HUES6 (cell line): ENCODE measurements around the gene GPER1.

Experiments used
- H3K27ac ChIP-seq: 2 replicates; pipeline ENCODE4 v1.7.0; 2013; ENCODE audit warnings: low read depth, mild to moderate bottlenecking, low read length, inconsistent platforms
- H3K27me3 ChIP-seq: 2 replicates; pipeline ENCODE4 v1.6.1; 2013; ENCODE audit warnings: low read length; ENCODE audit not compliant: control insufficient read depth, insufficient read depth
- H3K36me3 ChIP-seq: 2 replicates; pipeline ENCODE4 v1.6.1; 2013; ENCODE audit warnings: low read length; ENCODE audit not compliant: control insufficient read depth, insufficient read depth
- H3K4me1 ChIP-seq: 2 replicates; pipeline ENCODE4 v1.6.1; 2013; ENCODE audit warnings: low read length; ENCODE audit not compliant: control insufficient read depth, insufficient read depth
- H3K4me3 ChIP-seq: 2 replicates; pipeline ENCODE4 v1.5.1; 2013; ENCODE audit warnings: low read depth, low read length
- H3K9ac ChIP-seq: one replicate; pipeline ENCODE4 v1.6.1; 2013; ENCODE audit warnings: mild to moderate bottlenecking, low read length
- H3K9me3 ChIP-seq: 2 replicates; pipeline ENCODE4 v1.6.1; 2013; ENCODE audit warnings: low read depth, low read length; ENCODE audit not compliant: control insufficient read depth, insufficient read depth

GPER1 gene

DNA sequence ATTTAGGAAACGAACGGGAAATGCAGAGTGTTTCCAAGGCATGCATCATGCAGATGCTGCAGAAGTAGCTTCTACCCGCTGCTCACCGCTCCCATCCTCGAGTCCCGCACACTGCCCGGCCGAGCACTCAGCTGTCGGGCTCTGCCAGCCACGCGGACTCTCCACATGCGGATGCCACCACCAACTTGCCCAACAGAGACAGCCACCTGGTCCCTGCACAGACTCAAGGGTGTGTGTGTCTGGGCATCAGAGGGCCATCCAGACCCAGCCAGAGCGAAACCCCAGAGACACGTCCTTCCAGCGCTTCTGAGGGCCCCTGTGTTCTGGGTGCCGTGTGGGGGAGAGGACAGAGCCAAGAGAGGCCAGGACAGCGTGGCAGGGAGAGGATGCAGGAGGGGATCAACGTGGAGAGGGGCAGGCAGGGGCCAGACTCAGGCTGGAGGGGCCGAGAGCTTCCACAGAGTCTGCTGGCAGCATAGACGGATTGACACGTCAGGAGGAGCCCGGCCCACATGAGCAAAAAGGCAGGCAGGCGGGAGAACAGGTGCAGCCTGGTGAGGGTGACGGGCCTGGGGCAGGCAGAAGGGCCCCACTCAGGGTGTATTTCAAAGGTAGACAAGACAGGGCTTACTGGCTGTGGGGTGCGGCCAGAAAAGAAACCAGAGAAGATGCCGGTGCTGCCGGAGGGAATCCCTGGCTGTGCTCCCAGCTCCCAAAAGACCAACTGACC is 18.3 kb downstream of the GPER1 start:
- no peaks in the 10 kb centered on the region; the same call in 1 of the 2 replicates for H3K36me3 ChIP-seq
- H3K4me3 ChIP-seq, result no peak overlapping the region
- no peak overlapping the region for H3K27ac ChIP-seq
- no peaks in the 10 kb centered on the region for H3K4me1 ChIP-seq
- no peaks in the 10 kb centered on the region for H3K27me3 ChIP-seq
- H3K9me3 ChIP-seq, result no peaks in the 10 kb centered on the region
- no peak overlapping the region for H3K9ac ChIP-seq

DNA sequence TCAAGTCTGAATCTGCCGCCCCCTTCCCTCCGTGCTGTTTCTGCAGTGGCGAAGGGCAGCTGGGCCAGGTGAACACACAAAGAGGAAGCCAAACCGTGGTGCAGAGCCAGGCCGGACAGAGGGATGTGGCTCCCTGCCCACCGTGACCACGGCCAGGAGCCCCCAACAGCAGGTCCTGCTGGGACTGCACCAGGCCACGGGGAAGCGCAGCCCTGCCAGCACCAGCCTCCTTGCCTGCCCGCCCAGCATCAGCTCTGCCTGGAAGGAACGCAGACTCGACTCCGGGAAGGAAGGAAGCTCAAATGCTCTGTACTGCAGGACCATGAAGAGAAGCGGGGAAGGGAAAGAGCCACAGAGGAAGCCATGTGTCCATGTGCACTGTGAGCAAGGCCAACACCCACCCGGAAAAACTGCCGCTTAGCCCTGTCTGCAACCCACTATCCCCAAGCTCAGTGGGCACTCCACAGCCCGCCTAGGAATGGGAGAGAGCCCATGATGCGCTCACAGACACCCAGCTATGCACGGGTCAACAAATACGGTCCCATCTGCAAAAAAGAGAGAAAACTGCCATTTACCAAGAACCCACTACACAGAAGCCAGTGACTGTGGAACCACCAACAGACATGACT is 19.0 kb downstream of the GPER1 start:
- no peak overlapping the region for H3K27ac ChIP-seq
- no peak overlapping the region for H3K9ac ChIP-seq
- H3K4me1 ChIP-seq, result no peaks in the 10 kb centered on the region
- no peaks in the 10 kb centered on the region; the same call in 1 of the 2 replicates for H3K36me3 ChIP-seq
- no peak overlapping the region for H3K4me3 ChIP-seq
- no peaks in the 10 kb centered on the region for H3K27me3 ChIP-seq
- no peaks in the 10 kb centered on the region for H3K9me3 ChIP-seq

GRCh38 chr7:1108264-1108920 is 20.5 kb downstream of the GPER1 start:
- no peak overlapping the region for H3K27ac ChIP-seq
- H3K27me3 ChIP-seq, result no peaks in the 10 kb centered on the region
- H3K36me3 ChIP-seq, result no peaks in the 10 kb centered on the region; the same call in 1 of the 2 replicates
- no peak overlapping the region for H3K4me3 ChIP-seq
- H3K9me3 ChIP-seq, result no peaks in the 10 kb centered on the region
- H3K9ac ChIP-seq, result no peak overlapping the region
- no peaks in the 10 kb centered on the region for H3K4me1 ChIP-seq

- H3K4me3 ChIP-seq, result no peak overlapping the region
- no peaks in the 10 kb centered on the region for H3K4me1 ChIP-seq
- H3K27ac ChIP-seq, result no peak overlapping the region
- no peaks in the 10 kb centered on the region for H3K9me3 ChIP-seq
- no peak overlapping the region for H3K9ac ChIP-seq
- no peaks in the 10 kb centered on the region for H3K27me3 ChIP-seq
- H3K36me3 ChIP-seq, result no peaks in the 10 kb centered on the region; the same call in 1 of the 2 replicates
Measured at GRCh38 chr7:1109581-1110310, 21.8 kb downstream of the GPER1 start.

- Histone ChIP-seq H3K27me3 (no peaks in the 10 kb centered on the region), H3K27ac (no peak overlapping the region), H3K4me1 (no peaks in the 10 kb centered on the region), H3K4me3 (no peak overlapping the region), H3K36me3 (no peaks in the 10 kb centered on the region; the same call in 1 of the 2 replicates), H3K9ac (no peak overlapping the region), H3K9me3 (no peaks in the 10 kb centered on the region)
Measured at GRCh38 chr7:1110358-1110757, 22.4 kb downstream of the GPER1 start.

DNA sequence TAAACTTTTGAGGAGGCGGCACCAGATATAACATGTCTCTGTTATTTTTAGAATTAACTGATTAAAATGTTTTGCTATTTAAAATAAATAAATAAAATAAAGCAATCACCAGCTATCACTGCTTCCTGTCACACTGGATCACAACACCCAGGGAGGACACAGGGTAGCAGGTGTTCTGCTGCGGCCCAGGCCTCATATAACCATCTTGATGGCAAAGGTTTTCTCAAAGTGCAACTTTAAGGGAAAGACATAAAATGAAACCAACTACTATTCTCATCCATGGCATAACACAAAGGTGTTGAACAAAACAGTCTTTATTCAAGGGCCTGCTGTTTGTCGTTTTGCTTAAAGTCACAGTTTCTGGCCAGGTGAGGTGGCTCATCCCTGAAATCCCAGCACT is 23.2 kb downstream of the GPER1 start:
- Histone ChIP-seq H3K27me3 (no peaks in the 10 kb centered on the region), H3K9me3 (no peaks in the 10 kb centered on the region), H3K36me3 (no peaks in the 10 kb centered on the region; the same call in 1 of the 2 replicates), H3K9ac (no peak overlapping the region), H3K4me3 (no peak overlapping the region), H3K27ac (no peak overlapping the region), H3K4me1 (no peaks in the 10 kb centered on the region)

GRCh38 chr7:1112109-1112508 is 24.2 kb downstream of the GPER1 start:
- H3K27ac ChIP-seq, result no peak overlapping the region

DNA sequence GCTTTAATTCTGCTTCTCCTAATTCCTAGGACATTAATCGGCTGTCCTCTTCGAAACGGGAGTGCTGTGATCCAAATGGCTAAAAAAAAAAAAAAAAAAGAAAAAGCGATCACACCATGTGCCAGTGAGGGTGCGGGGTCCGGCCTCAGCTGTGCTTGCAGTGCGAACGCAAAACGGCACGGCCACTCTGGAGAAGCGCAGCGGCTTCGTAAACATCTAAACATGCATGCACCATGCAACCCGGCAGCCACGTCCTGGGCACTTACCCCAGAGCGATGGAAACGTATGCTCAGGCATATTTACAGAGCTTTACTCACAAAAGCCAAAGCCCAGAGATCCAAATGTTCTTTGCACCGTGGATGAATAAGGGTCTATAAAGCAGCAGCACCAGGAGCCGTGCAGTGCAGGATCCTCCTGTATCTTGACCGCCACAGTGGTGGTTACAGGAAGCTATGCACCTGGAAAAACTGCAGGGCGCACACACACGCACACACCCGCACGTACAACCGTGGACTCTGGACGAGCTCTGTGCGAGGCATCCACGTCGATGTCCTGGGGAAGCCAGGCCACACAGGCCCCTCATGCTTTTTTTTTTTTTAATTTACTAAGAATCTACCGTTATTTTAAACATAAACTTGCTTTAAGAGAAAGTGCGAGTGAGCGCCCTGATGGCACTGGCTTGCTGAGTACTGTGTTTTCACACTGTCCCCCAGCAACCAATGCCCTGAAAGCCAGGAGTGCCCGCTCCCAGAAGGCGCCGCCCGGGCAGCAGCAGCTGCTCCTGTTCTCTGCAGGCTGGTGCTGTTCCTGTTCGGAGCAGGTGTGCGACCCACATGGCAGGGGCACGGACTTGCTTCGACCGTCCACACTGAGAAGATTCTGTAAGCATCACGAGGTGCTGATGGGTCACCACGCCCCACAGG is 25.0 kb downstream of the GPER1 start:
- no peak overlapping the region for H3K4me3 ChIP-seq
- no peak overlapping the region for H3K27ac ChIP-seq

More at GRCh38 chr7:1112109-1112508, 24.2 kb downstream of the GPER1 start:
- Histone ChIP-seq H3K9ac (no peak overlapping the region), H3K9me3 (no peaks in the 10 kb centered on the region), H3K36me3 (peaks cover under 1% of the 10 kb centered on the region; the same call in 1 of the 2 replicates), H3K4me1 (no peaks in the 10 kb centered on the region), H3K27me3 (no peaks in the 10 kb centered on the region), H3K4me3 (no peak overlapping the region)

DNA sequence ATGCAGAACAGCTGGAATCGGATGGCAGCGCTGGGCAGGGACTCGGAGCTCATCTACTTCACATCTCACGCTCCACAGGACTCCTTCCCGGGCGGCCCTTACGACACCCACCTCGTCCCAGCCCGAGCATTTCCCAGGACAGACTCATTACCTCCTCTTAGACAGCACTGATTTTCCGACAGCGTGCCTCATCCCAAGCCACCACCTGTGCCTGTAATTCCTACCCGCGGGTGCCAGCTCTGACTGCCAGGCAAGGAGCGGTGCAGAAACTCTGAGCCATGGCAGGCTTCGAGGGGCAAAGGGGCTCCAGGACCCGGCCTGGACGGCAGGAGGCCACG is 25.6 kb downstream of the GPER1 start:
- Histone ChIP-seq H3K36me3 (peaks cover 4% of the 10 kb centered on the region; the same call in 1 of the 2 replicates), H3K27ac (no peak overlapping the region), H3K4me3 (no peak overlapping the region), H3K27me3 (no peaks in the 10 kb centered on the region), H3K9ac (no peak overlapping the region), H3K4me1 (no peaks in the 10 kb centered on the region), H3K9me3 (no peaks in the 10 kb centered on the region)

More for the DNA sequence above, 25.0 kb downstream of the GPER1 start:
- no peaks in the 10 kb centered on the region for H3K9me3 ChIP-seq
- no peak overlapping the region for H3K9ac ChIP-seq
- H3K4me1 ChIP-seq, result no peaks in the 10 kb centered on the region
- H3K36me3 ChIP-seq, result peaks cover 4% of the 10 kb centered on the region; the same call in 1 of the 2 replicates
- no peaks in the 10 kb centered on the region for H3K27me3 ChIP-seq

- no peaks in the 10 kb centered on the region for H3K9me3 ChIP-seq
- H3K4me1 ChIP-seq, result no peaks in the 10 kb centered on the region
- no peak overlapping the region for H3K9ac ChIP-seq
- H3K36me3 ChIP-seq, result peaks cover 4% of the 10 kb centered on the region; the same call in 1 of the 2 replicates
- H3K27ac ChIP-seq, result no peak overlapping the region
- H3K27me3 ChIP-seq, result no peaks in the 10 kb centered on the region
- H3K4me3 ChIP-seq, result no peak overlapping the region
Measured at GRCh38 chr7:1114088-1114487, 26.2 kb downstream of the GPER1 start.
